Gastrocnemius medialis (tissue), 4 donors: ENCODE data around the gene TRAPPC2L.

Experiments
- POLR2A ChIP-seq, 2 donors: fragments of 450-650 bp; IDR thresholded peaks; one replicate each; pipeline ENCODE4 v1.6.1; 2017; ENCODE audit warnings: antibody characterized with exemption in 2 of 2, mild to moderate bottlenecking in 2 of 2, moderate library complexity in 2 of 2
- TF ChIP-seq, protein P1 (sequence below), 5 experiments: fragments of 450-650 bp in 3 of 5; fragments of 200-600 bp in 2 of 5; sonication (generic) in 2 of 5; IDR thresholded peaks in 4 of 5; conservative IDR thresholded peaks in 1 of 5; 1 replicate in 4 of 5; 2 replicates in 1 of 5; pipeline ENCODE4 v1.5.1; 2016 to 2019; ENCODE audit warnings: antibody characterized with exemption in 5 of 5, mild to moderate bottlenecking in 3 of 5, moderate library complexity in 3 of 5

DNA sequence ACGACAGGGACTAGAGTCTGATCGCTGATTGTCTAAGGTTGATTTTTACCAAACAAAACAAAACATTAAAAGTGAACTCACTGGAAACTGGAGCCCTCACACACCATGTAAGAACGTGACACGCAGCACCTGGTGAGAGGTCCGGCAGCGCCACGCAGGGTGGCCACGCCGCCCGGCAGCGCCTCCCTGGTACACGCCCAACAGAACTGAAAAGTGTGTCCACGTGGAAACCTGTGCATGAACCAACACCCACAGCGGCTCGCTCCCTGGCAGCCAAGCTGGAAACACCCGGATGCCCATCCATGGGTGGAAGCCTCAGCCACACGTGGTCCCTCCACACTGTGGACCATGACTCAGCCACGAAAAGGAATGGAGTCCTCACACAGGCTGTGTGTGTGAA, 9.3 kb upstream of the TRAPPC2L start:
- TF ChIP-seq POLR2A (IDR thresholded peaks at IDR 0.05), result no peak
- TF ChIP-seq, protein P1, sequence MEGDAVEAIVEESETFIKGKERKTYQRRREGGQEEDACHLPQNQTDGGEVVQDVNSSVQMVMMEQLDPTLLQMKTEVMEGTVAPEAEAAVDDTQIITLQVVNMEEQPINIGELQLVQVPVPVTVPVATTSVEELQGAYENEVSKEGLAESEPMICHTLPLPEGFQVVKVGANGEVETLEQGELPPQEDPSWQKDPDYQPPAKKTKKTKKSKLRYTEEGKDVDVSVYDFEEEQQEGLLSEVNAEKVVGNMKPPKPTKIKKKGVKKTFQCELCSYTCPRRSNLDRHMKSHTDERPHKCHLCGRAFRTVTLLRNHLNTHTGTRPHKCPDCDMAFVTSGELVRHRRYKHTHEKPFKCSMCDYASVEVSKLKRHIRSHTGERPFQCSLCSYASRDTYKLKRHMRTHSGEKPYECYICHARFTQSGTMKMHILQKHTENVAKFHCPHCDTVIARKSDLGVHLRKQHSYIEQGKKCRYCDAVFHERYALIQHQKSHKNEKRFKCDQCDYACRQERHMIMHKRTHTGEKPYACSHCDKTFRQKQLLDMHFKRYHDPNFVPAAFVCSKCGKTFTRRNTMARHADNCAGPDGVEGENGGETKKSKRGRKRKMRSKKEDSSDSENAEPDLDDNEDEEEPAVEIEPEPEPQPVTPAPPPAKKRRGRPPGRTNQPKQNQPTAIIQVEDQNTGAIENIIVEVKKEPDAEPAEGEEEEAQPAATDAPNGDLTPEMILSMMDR (IDR thresholded peaks at IDR 0.05 in 4 of 5, conservative IDR thresholded peaks at IDR 0.05 in 1 of 5), result no peak
